ENCODE measurements around the gene CNN1. TPM values are rescaled to one million over a fixed set of nuclear protein-coding genes. Genes with fewer than 3 reads are reported as not detected.

CNN1 gene
- 5.5 and 8.2 TPM in 2 replicates for total RNA-seq

DNA sequence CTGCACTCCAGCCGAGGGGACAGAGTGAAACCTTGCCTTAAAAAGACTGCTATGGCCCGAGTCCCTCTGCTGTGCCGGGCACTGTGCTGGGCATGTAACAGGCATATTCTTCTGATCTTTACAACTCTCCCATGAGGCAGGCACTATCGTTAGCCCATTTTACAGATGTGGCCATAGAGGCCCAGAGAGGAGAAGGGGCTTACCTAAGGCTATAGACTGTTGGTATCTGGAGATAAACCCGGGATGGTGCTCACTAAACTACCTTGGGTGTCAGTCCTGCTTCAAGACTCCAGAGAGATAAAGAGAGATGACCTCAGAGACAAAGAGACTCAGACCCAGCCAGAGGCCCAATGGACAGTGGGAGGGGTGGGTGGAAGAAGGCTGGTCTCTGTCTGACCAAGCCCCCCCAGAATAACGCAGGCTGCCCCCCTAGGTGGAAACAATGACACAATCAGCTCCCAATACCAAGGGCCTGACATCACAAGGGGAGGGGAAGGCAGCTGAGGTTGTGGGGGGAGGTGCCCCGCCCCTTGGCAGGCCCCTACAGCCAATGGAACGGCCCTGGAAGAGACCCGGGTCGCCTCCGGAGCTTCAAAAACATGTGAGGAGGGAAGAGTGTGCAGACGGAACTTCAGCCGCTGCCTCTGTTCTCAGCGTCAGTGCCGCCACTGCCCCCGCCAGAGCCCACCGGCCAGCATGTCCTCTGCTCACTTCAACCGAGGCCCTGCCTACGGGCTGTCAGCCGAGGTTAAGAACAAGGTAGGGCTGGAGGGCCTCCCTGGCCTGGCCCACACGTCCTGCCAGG is at the start of gene CNN1:
Gene CNN1 (plus strand): TSS at position 620 of the 805 bp plus-strand sequence. CDS start 77 bp downstream, at position 697.

DNA sequence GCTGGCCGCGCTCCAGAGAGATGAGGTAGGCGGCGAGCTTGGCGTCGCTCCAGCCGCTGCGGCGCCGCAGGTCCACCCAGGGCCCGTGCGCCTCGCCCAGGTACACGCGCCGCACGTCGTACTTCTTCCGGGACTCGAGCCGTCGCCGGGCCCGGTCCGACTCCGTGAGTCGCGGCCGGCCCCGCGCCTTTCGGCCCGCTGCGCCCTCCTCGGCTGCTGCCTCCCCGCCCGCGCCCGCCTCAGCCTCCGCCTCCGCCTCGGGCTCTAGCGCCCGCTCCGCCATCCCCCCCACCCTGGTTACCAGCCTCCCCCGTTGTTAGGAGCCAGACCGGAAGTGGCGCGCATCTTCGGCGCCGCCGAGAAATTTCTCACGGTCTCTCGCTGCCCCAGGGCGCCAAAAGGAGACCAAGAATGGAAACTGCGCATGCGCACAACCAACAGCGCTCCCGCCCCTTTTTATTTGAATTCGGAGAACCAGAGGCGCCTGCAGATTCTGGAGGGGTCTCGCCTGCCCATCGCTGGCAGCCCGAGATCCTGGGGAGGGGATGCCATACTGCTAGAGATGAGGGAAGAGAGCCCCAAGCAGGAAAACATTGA is 33.0 kb upstream of the CNN1 start, which contains the start of gene ZNF653:
Gene ZNF653 (minus strand): TSS at position 336 of the 597 bp plus-strand sequence. CDS start 53 bp downstream, at position 283.

DNA sequence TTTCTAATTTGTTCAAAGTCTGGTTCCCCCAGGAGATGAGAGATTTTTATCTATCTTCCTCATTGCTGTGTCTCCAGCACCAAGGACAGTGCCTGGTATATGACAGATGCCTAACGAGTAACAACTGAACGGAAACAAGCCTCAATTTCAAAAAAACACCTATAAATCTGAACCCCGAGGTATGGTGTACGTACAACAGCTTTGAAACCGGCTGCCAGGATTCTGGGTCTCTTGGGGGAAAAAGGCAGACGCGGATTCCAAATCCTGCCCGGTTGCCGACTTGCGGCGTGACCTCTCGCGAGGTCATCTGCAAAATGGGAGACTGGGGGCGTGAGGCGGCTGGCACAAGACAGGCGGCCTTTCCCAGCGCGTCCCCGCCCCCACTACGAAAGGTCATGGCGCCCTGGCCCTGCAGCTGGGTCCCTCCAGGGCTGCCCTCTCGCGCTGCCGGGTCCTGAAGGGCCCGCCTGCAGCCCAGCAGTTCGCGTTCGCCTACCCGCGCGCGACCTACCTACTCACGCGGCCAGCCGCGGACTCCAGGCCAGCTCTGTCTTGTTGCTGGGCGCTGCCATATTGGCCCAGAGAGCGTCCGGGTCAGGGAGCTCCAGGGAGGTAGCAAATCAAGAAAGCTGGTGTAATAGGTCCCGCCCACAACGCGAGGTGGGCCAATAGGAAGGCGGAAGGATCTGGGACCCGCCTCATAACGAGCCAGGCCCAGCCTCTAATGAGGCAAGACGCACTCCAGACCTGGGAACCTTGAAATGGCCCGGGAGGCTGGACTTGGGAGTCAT is 9.9 kb upstream of the CNN1 start, which contains the start of gene ECSIT:
Gene ECSIT (minus strand): TSS at position 584 of the 791 bp plus-strand sequence. CDS start 9,964 bp downstream, outside the sequence.

DNA sequence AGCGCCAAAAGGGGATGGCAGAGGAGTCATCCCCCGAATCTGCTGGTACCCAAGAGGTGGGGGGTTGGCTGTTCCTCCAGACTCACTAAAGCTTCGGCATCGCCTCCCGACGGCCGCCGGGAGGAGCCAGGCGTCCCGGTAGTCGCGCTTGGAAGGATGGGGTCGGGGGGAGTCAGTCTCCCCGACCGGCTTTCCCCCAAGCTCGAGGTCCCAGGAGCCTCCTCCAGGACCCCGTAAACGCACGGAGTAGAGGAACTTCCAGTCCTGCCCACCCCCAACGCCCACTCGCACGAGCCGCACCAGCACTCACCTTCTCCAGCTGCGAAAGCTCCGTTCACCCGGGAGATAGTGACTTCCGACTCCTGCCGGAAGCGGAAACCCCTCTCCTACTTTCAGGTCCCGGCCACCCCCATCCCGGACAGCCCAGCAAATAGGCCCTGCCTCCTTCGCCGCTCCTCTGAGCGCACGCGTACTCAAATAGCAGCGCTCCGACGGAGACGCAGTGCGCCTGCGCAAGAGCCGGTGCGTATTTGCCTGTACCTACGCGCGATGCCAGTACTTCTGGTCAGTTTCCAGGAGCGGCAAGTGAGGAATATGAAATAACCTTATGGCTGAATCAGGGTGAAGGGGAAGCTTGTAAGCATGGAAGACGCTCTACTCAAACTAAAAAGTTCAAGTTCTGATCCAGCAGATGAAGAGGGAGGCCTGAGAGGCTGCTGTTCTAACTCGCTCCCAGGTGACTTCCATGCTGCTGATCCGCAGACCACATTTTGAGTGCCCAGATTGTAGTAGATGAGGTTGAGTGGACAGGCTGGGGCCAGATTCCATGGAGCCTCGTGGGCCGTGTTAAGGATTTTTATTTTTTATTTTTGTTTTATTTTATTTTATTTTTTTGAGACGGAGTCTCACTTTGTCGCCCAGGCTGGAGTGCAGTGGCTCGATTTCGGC is 20.5 kb downstream of the CNN1 start, which contains the start of gene ELOF1:
Gene ELOF1 (minus strand): TSS at position 350 of the 948 bp plus-strand sequence. CDS start 4,883 bp downstream, outside the sequence.

DNA sequence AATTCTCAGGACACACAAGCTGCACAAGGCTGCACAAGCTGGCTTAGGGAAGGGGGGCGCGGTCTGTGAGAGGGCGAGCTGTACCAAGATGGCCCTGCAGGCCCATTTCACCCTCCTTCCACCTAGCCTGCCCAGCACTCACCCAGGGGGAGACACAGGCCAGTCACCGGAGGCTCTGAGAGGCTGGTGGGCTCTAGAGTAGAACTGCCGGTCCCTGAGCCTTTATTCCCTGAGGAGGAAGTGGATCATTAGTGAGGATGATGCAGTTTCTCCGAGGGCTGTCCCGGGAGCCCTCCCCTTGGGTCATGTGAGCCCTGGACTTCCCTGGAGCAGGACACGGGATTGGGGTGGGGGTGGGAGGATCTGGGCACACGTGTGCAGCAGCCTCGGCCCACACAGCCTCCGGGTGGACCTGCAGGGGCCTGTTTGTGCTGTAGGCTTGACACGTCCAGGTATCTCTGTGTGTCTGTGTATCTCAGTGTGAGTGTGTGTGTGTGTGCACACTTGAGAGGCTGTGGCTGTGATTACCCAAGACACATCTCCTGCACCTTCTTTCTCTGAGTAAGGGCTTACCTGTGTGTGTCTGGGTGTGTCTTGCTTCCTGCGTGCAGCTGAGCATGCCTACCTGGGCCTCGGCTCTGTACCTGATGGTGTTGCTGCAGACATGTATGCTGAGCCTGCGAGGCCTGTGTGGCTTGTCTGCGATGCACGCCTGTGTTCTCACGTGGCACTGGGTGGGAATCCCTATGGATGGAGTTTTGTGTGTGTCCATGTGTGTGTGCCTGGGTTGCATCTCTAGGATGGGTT is 39.0 kb downstream of the CNN1 start, which contains the start of gene ACP5:
Gene ACP5 (minus strand): TSS at position 195 of the 807 bp plus-strand sequence. CDS start 328 bp downstream, outside the sequence.

DNA sequence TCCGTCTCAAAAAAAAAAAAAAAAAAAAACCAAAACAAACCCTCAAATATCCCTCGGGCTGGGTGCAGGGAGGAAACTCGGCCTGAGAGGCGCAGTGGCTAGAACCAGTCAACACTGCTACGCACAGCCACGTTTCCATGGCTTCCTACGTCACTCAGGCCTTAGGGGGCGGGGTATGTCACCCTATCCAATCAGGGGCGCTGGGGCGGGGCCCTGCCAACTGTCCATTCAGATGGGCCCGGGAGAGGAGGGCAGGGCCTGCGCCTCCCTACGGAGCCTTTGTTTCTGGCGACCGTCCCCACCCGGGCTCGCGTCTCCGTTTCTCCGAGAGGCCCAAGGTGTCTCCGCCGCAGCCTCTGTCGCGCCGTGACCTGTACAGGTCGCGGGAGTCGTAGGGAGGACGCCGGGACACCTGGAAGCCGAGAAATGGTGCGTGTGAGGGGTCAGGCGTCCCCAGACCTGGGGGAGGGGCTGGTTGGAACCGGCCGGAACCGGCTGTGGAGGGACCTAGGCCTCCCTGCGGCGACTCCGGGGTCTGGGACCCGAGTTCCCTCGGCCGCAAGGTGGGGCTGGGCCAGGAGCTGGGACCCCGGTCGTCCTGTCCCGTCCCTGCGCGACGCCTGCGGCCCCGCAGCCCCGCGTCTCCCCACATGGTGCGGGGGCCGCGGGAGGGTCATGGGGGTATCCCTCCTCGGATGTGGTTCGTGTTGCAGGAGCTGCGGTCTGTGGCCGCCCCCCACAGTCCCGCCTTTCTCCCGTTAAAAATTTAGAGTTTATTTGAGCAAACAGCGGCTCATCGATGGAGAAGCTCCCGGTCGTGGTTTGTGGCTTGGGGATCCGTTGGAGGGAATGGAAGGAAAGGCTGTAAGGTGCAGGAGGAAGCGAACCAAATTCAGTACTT is 58.8 kb downstream of the CNN1 start, which contains the start of gene ZNF627:
Gene ZNF627 (plus strand): TSS at position 282 of the 901 bp plus-strand sequence. CDS start 145 bp downstream, at position 427.

Other genes with a start within 250 kb of the CNN1 start
- not detected in 2 replicates for gene TSPAN16, start 242.7 kb upstream of the CNN1 start, total RNA-seq
- 12.0 and 24.0 TPM in 2 replicates for gene RAB3D, start 199.2 kb upstream of the CNN1 start, total RNA-seq
- 64.7 and 88.6 TPM in 2 replicates for gene TMEM205, start 192.6 kb upstream of the CNN1 start, total RNA-seq
- gene CCDC159, start 192.3 kb upstream of the CNN1 start, total RNA-seq = 8.5 and 9.7 TPM in 2 replicates
- gene PLPPR2, start 183.4 kb upstream of the CNN1 start, total RNA-seq = 5.8 TPM in 2 replicates
- gene SWSAP1, start 164.2 kb upstream of the CNN1 start, total RNA-seq = 0.09 and 0.47 TPM in 2 replicates
- 3.3 and 5.6 TPM in 2 replicates for gene EPOR, start 154.5 kb upstream of the CNN1 start, total RNA-seq
- gene RGL3, start 119.5 kb upstream of the CNN1 start, total RNA-seq = 2.7 and 4.4 TPM in 2 replicates
- gene ODAD3, start 103.7 kb upstream of the CNN1 start, total RNA-seq = 0.79 and 1.0 TPM in 2 replicates
- 116 and 121 TPM in 2 replicates for gene PRKCSH, start 103.2 kb upstream of the CNN1 start, total RNA-seq
- under 0.01 TPM in 1 of 2 replicates, not detected in the other for gene ELAVL3, start 57.8 kb upstream of the CNN1 start, total RNA-seq
- gene ZNF653, start 33.0 kb upstream of the CNN1 start, total RNA-seq = 4.6 and 4.9 TPM in 2 replicates
- gene ECSIT, start 9.7 kb upstream of the CNN1 start, total RNA-seq = 29.6 and 71.3 TPM in 2 replicates
- gene ELOF1, start 20.4 kb downstream of the CNN1 start, total RNA-seq = 25.7 and 25.8 TPM in 2 replicates
- 0.34 and 0.95 TPM in 2 replicates for gene ACP5, start 38.8 kb downstream of the CNN1 start, total RNA-seq
- 15.3 and 17.3 TPM in 2 replicates for gene ZNF627, start 58.6 kb downstream of the CNN1 start, total RNA-seq
- 2.8 and 5.2 TPM in 2 replicates for gene ZNF823, start 200.1 kb downstream of the CNN1 start, total RNA-seq
- 12.8 and 13.4 TPM in 2 replicates for gene ZNF441, start 228.1 kb downstream of the CNN1 start, total RNA-seq